Measurements from ENCODE around the gene SIGLEC9.

The SIGLEC9 gene

GRCh38 chr19:51096473-51097165, 28.1 kb upstream of the SIGLEC9 start:
- DNase-seq (ENCODE audit: low read depth in 2 of 3, low spot score in 2 of 3), result no peak

GRCh38 chr19:51097166-51097738, 27.5 kb upstream of the SIGLEC9 start:
- peak; percentile 18 to 69 (median 65) for DNase-seq (ENCODE audit: low read depth in 2 of 3, low spot score in 2 of 3)

GRCh38 chr19:51097796-51098195, 26.9 kb upstream of the SIGLEC9 start:
- DNase-seq (ENCODE audit: low read depth in 2 of 3, low spot score in 2 of 3), result no peak

- DNase-seq (ENCODE audit: low read depth in 2 of 3, low spot score in 2 of 3), result no peak
Observed at GRCh38 chr19:51098365-51099046, 26.2 kb upstream of the SIGLEC9 start.

GRCh38 chr19:51099047-51099382, 25.7 kb upstream of the SIGLEC9 start:
- no peak for DNase-seq (ENCODE audit: low read depth in 2 of 3, low spot score in 2 of 3)

GRCh38 chr19:51100601-51101000, 24.1 kb upstream of the SIGLEC9 start:
- no peak for DNase-seq (ENCODE audit: low read depth in 2 of 3, low spot score in 2 of 3)

- no peak for DNase-seq (ENCODE audit: low read depth in 2 of 3, low spot score in 2 of 3)
Observed at GRCh38 chr19:51101171-51101865, 23.4 kb upstream of the SIGLEC9 start.

GRCh38 chr19:51102991-51103390, 21.7 kb upstream of the SIGLEC9 start:
- DNase-seq (ENCODE audit: low read depth in 2 of 3, low spot score in 2 of 3), result no peak

GRCh38 chr19:51103926-51104341, 20.8 kb upstream of the SIGLEC9 start:
- no peak for DNase-seq (ENCODE audit: low read depth in 2 of 3, low spot score in 2 of 3)

- DNase-seq (ENCODE audit: low read depth in 2 of 3, low spot score in 2 of 3), result no peak
Observed at GRCh38 chr19:51107406-51108065, 17.2 kb upstream of the SIGLEC9 start.

- peak; percentile 87 to 96 (median 92) for DNase-seq (ENCODE audit: low read depth in 2 of 3, low spot score in 2 of 3)
Observed at GRCh38 chr19:51108066-51108804, 16.5 kb upstream of the SIGLEC9 start, which contains the start of gene CTU1. Gene CTU1 (minus strand): TSS chr19:51108409. CDS start chr19:51104569, 3,840 bp downstream.

- no peak for DNase-seq (ENCODE audit: low read depth in 2 of 3, low spot score in 2 of 3)
Observed at GRCh38 chr19:51108805-51109146, 15.9 kb upstream of the SIGLEC9 start.

- DNase-seq (ENCODE audit: low read depth in 2 of 3, low spot score in 2 of 3), result no peak
Observed at GRCh38 chr19:51110666-51110971, 14.1 kb upstream of the SIGLEC9 start.

- DNase-seq (ENCODE audit: low read depth in 2 of 3, low spot score in 2 of 3), result no peak
Observed at GRCh38 chr19:51111606-51112005, 13.1 kb upstream of the SIGLEC9 start.

- no peak for DNase-seq (ENCODE audit: low read depth in 2 of 3, low spot score in 2 of 3)
Observed at GRCh38 chr19:51114087-51114729, 10.5 kb upstream of the SIGLEC9 start.

GRCh38 chr19:51116736-51117286, 7.9 kb upstream of the SIGLEC9 start:
- DNase-seq (ENCODE audit: low read depth in 2 of 3, low spot score in 2 of 3), result no peak

- DNase-seq (ENCODE audit: low read depth in 2 of 3, low spot score in 2 of 3), result no peak
Observed at GRCh38 chr19:51119101-51119500, 5.6 kb upstream of the SIGLEC9 start.

GRCh38 chr19:51119611-51120010, 5.1 kb upstream of the SIGLEC9 start:
- DNase-seq (ENCODE audit: low read depth in 2 of 3, low spot score in 2 of 3), result no peak

- no peak for DNase-seq (ENCODE audit: low read depth in 2 of 3, low spot score in 2 of 3)
Observed at GRCh38 chr19:51120160-51120559, 4.5 kb upstream of the SIGLEC9 start.

GRCh38 chr19:51121257-51121656, 3.4 kb upstream of the SIGLEC9 start:
- no peak for DNase-seq (ENCODE audit: low read depth in 2 of 3, low spot score in 2 of 3)
